Heart left ventricle (tissue), 16 donors: ENCODE data around the gene AKAP8. TPM values are rescaled to one million over a fixed set of nuclear protein-coding genes. Genes with fewer than 3 reads are reported as not detected.

Experiments
- ATAC-seq, 4 donors: fragments of 200-7000 bp; cut with Tn5 transposase; one replicate each; pipeline ENCODE4 v1.9.1; 2020 to 2022; ENCODE audit warnings: moderate library complexity in 4 of 4, mild to moderate bottlenecking in 3 of 4, moderate number of reproducible peaks in 1 of 4
- DNase-seq, 5 donors: peaks; one replicate each; pipeline ENCODE4 v3.0.0-alpha.2; 2020
- H3K27ac ChIP-seq, 12 donors: fragments of 200-600 bp; sonication (generic) in 4 of 12; one replicate each; pipeline versions ENCODE4 v1.5.0 to v1.8.0; 2016 to 2022; ENCODE audit warnings: mild to moderate bottlenecking in 2 of 12
- H3K27me3 ChIP-seq, 9 donors: fragments of 200-600 bp; sonication (generic) in 2 of 9; one replicate each; pipeline versions ENCODE4 v1.5.1 to v1.8.0; 2016 to 2022; ENCODE audit warnings: mild to moderate bottlenecking in 3 of 9
- H3K36me3 ChIP-seq, 9 donors: fragments of 200-600 bp; sonication (generic) in 2 of 9; one replicate each; pipeline versions ENCODE4 v1.5.0 to v1.8.0; 2018 to 2022; ENCODE audit warnings: mild to moderate bottlenecking in 2 of 9
- H3K4me1 ChIP-seq, 12 donors: fragments of 200-600 bp; sonication (generic) in 4 of 12; one replicate each; pipeline versions ENCODE4 v1.5.0 to v1.8.0; 2016 to 2022; ENCODE audit warnings: mild to moderate bottlenecking in 3 of 12
- H3K4me3 ChIP-seq, 12 donors: fragments of 200-600 bp; sonication (generic) in 4 of 12; one replicate each; pipeline versions ENCODE4 v1.5.0 to v1.8.0; 2017 to 2022; ENCODE audit warnings: mild to moderate bottlenecking in 9 of 12, moderate library complexity in 4 of 12
- H3K9me3 ChIP-seq, 12 donors: fragments of 200-600 bp; sonication (generic) in 4 of 12; one replicate each; pipeline versions ENCODE4 v1.5.0 to v1.8.0; 2016 to 2022; ENCODE audit warnings: mild to moderate bottlenecking in 1 of 12
- POLR2A ChIP-seq, 2 donors: fragments of 450-650 bp; IDR thresholded peaks; one replicate each; pipeline ENCODE4 v1.6.1; 2017; ENCODE audit warnings: antibody characterized with exemption in 2 of 2, mild to moderate bottlenecking in 2 of 2, moderate library complexity in 2 of 2
- WGBS, 4 donors: extraction: QIAGEN DNeasy Blood & Tissue Kit in 2 of 4; methylation state at CpG; one replicate each; pipeline versions ENCODE4 v1.1.5 to v1.1.7; 2013 to 2018; 5-methylcytosine and 5-hydroxymethylcytosine counted together
- intact Hi-C, 10 donors: fragments of 100-400 bp; cut with DNase I; formaldehyde crosslinking; loops; one replicate each; pipeline versions ENCODE4 v1.11.1 to v1.14.2; 2022
- polyA plus RNA-seq, 2 donors: library from polyadenylated mRNA; stranded (reverse); fragments of 200-250 nt; gene quantifications; one replicate each; pipeline ENCODE4 v1.2.3, GENCODE V29; 2013
- total RNA-seq, 9 donors: library from RNA; depleted of rRNA in 2 of 9; stranded (reverse); fragments of >200 nt in 2 of 9; fragmentation: NEBNext Ultra II Directional in 3 of 9; extraction: Animal tissue kit (Norgen Biotek cat#: 25700) in 3 of 9; gene quantifications; one replicate each; pipeline versions ENCODE4 v1.1.0 to v1.2.4, GENCODE V29; 2016 to 2023
- TF ChIP-seq, protein P1 (sequence below), 12 donors: fragments of 200-600 bp; sonication (generic) in 4 of 12; IDR thresholded peaks; one replicate each; pipeline versions ENCODE4 v1.5.0 to v1.8.0; 2018 to 2022; ENCODE audit warnings: antibody characterized with exemption in 12 of 12, mild to moderate bottlenecking in 5 of 12
- donor health status: ischemic (EF 13 %, LVEDD 7.1; RV severe dilation, severe dysfunction).
- donor health status: healthy with polysubstance abuse.
- donor health status: DM: no; HTN: yes; CAD: no.
- donor health status: DM: no; HTN: no; CAD: no.
- donor health status: ischemic (EF 25% LVEDD 6.9; RV normal size, moderate dysfunction).
- donor health status: ischemic (EF 25% LVEDD 5.7; RV mildly dilated, moderate dysfunction).
- donor health status: healthy.
- donor health status: DM: yes; HTN: yes; CAD: no.
- donor health status: ischemic (EF 35%, LVEDD 5.7; RV mildly dilated, moderate dysfunction).
- donor health status: nonischemic (EF 11% LVEDD 7.7; RV severe dilation, severe dysfunction).
- donor health status: DM: yes; HTN: yes; CAD: no.
- donor health status: PGD.
- donor health status: ischemic (EF 29% LVEDD 5.4; RV normal size, mild dysfunction).
- donor health status: nonischemic (EF 23%, LVEDD 6.1; RV moderate dilation, normal function).

AKAP8 gene
- total and polyA plus RNA-seq, 11 donors = 9.6 to 24.8 (median 18.8) TPM

DNA sequence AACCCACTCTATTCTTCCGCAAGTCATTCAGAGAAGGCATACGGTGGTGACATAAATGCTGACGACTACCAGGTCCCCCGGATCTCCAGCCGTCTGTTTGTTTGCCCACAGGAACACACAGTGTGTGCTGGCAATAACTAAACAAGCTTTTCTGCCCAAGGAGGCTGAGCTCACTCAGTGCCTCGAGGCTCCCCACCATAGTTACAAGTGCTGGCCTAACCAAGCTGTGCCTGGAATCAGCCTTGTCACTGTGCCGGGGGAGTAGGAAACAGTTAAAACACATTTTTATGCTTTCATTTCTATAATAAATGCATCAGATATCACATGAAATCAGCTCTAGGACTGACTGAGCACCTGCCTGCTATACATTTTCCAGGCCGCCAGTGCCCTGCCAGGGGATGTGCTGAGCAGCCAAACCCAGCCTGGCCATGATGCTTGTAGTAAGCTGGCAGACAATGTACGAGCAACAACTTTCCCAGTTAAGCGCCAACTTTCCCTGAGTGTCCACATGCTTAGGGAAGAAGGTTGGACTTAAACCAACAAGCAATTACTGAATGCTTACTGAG lies 75.4 kb downstream of the AKAP8 start:
- H3K27me3 ChIP-seq = no peaks in the 10 kb centered on the region
- H3K4me3 ChIP-seq = no peak overlapping the region
- intact Hi-C loops = no loop called here
- H3K36me3 ChIP-seq = no peaks in the 10 kb centered on the region
- peaks cover 0 to 9% (median 0%) of the 10 kb centered on the region in 12 donors for H3K9me3 ChIP-seq
- TF ChIP-seq, protein P1, sequence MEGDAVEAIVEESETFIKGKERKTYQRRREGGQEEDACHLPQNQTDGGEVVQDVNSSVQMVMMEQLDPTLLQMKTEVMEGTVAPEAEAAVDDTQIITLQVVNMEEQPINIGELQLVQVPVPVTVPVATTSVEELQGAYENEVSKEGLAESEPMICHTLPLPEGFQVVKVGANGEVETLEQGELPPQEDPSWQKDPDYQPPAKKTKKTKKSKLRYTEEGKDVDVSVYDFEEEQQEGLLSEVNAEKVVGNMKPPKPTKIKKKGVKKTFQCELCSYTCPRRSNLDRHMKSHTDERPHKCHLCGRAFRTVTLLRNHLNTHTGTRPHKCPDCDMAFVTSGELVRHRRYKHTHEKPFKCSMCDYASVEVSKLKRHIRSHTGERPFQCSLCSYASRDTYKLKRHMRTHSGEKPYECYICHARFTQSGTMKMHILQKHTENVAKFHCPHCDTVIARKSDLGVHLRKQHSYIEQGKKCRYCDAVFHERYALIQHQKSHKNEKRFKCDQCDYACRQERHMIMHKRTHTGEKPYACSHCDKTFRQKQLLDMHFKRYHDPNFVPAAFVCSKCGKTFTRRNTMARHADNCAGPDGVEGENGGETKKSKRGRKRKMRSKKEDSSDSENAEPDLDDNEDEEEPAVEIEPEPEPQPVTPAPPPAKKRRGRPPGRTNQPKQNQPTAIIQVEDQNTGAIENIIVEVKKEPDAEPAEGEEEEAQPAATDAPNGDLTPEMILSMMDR (IDR thresholded peaks at IDR 0.05) = no peak
- no peak for TF ChIP-seq POLR2A (IDR thresholded peaks at IDR 0.05)
- ATAC-seq (peak; percentile 81 to 89 (median 84)), DNase-seq (peak in 4 of 5 donors; percentile 37 to 77 (median 54))
- peaks cover 12 to 87% (median 72%) of the 10 kb centered on the region in 12 donors for H3K4me1 ChIP-seq
- 39 to 44% (median 41%) methylated on average over 10 of the region's 10 CpGs for WGBS, 4 donors
- peak overlapping the region in 3 of 12 donors; percentile 23 to 71 (median 44) for H3K27ac ChIP-seq

Other genes with a start within 250 kb of the AKAP8 start
- gene NOTCH3, start 178.8 kb downstream of the AKAP8 start, total RNA-seq = 10 to 100 TPM; 20.9 to 77.2 (median 35.2) TPM
- 10 to 100 TPM; 16.7 to 21.9 TPM for gene NOTCH3, start 178.8 kb downstream of the AKAP8 start, polyA plus RNA-seq
- 1 to 10 TPM in 1 of 9 donors, under 1 TPM in 5, not detected in 3; 0.12 to 1.3 (median 0.14) TPM for gene EPHX3, start 147.3 kb downstream of the AKAP8 start, total RNA-seq
- gene EPHX3, start 147.3 kb downstream of the AKAP8 start, polyA plus RNA-seq = under 1 TPM; 0.11 to 0.21 TPM
- 10 to 100 TPM; 31.4 to 78.9 (median 61.8) TPM for gene BRD4, start 47.2 kb downstream of the AKAP8 start, total RNA-seq
- 10 to 100 TPM; 31.1 to 76.9 TPM for gene BRD4, start 47.2 kb downstream of the AKAP8 start, polyA plus RNA-seq
- 10 to 100 TPM; 46.5 to 72.2 (median 60.1) TPM for gene AKAP8L, start 39.2 kb upstream of the AKAP8 start, total RNA-seq
- 10 to 100 TPM; 43.3 to 67.5 TPM for gene AKAP8L, start 39.2 kb upstream of the AKAP8 start, polyA plus RNA-seq
- gene WIZ, start 70.2 kb upstream of the AKAP8 start, total RNA-seq = 10 to 100 TPM; 23.1 to 52.4 (median 25.7) TPM
- 10 to 100 TPM; 19.0 to 26.2 TPM for gene WIZ, start 70.2 kb upstream of the AKAP8 start, polyA plus RNA-seq
- 1 to 10 TPM in 5 of 9 donors, under 1 TPM in 4; 0.42 to 9.1 (median 1.0) TPM for gene RASAL3, start 84.8 kb upstream of the AKAP8 start, total RNA-seq
- gene RASAL3, start 84.8 kb upstream of the AKAP8 start, polyA plus RNA-seq = under 1 TPM; 0.60 to 0.99 TPM
- not detected for gene PGLYRP2, start 99.7 kb upstream of the AKAP8 start, total RNA-seq
- not detected for gene PGLYRP2, start 99.7 kb upstream of the AKAP8 start, polyA plus RNA-seq
- under 1 TPM in 1 of 9 donors, not detected in 8; 0.29 TPM for gene CYP4F22, start 128.7 kb upstream of the AKAP8 start, total RNA-seq
- gene CYP4F22, start 128.7 kb upstream of the AKAP8 start, polyA plus RNA-seq = not detected
- not detected for gene CYP4F8, start 235.4 kb upstream of the AKAP8 start, total RNA-seq
- not detected for gene CYP4F8, start 235.4 kb upstream of the AKAP8 start, polyA plus RNA-seq